Erythroblast (primary cell): ENCODE measurements around the gene NUDT3.
"Not testable (repeated sequence)": the region's sequence is repeated elsewhere in the genome, so short reads cannot be mapped to it uniquely, and the experiment has no call there.

Experiments
- DNase-seq, 2 experiments: peaks; one replicate each; lab custom pipeline; 2025; lab: John Stamatoyannopoulos, UW
- GATA1 ChIP-seq: IDR thresholded peaks from 2 replicates; pipeline ENCODE4 v1.6.1; 2011; ENCODE audit warnings: low read depth, mild to moderate bottlenecking, control low read depth, low read length, moderate library complexity
- POLR2A ChIP-seq: IDR thresholded peaks from 2 replicates; pipeline ENCODE4 v1.6.1; 2011; ENCODE audit warnings: mild to moderate bottlenecking, low read length

The NUDT3 gene

DNA sequence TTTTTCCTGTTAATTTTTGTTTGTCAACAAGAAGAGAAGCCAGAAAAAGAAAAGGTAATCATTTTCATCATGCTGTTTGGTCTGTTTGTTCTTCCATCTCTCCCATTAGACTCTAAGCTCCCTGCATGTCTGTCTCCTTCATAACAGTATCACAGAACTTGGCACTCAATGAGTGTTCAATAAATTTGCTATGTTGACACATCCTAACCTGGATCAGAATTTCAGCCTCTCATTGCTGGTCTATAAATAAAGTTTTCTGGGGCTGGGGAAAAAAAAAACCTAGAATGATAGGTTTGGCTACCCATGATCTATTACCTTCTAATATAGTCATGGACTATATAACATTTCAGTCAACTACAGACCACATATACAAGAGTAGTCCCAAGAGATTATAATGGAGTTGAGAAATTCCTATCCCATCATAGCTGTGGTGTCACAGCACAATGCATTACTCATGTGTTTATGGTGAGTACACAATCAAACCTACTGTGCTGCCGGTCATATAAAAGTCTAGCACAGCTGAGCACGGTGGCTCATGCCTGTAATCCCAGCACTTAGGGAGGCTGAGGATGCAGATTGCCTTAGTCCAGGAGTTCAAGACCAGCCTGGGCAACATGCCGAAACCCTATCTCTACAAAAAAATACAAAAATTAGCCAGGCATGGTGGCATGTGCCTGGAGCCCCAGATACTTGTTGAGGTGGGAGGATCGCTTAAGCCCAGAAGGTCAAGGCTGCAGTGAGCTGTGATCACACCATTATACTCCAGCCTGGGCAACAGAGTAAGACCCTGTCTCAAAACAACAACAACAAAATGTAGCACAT lies 5.9 kb downstream of the NUDT3 start:
- no peak for DNase-seq
- no peak for TF ChIP-seq GATA1
- TF ChIP-seq POLR2A = no peak

DNA sequence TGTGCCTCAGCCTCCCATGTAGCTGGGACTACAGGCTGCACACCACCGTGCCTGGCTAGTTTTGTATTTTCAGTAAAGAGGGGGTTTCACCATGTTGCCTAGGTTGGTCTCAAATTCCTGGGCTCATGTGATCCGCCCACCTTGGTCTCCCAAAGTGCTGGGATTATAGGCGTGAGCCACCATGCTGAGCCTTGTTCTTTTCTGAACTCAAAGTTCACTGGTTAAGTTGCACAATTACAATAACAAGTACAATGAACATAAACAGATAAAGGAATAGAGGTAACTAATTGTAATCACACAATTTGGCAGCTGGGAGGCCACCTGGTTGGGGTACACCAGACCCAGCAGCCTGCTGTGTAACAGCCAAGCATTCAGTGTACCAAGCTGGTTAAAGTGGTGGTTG lies 6.7 kb downstream of the NUDT3 start:
- no peak for DNase-seq
- no peak for TF ChIP-seq GATA1
- TF ChIP-seq POLR2A = no peak

DNA sequence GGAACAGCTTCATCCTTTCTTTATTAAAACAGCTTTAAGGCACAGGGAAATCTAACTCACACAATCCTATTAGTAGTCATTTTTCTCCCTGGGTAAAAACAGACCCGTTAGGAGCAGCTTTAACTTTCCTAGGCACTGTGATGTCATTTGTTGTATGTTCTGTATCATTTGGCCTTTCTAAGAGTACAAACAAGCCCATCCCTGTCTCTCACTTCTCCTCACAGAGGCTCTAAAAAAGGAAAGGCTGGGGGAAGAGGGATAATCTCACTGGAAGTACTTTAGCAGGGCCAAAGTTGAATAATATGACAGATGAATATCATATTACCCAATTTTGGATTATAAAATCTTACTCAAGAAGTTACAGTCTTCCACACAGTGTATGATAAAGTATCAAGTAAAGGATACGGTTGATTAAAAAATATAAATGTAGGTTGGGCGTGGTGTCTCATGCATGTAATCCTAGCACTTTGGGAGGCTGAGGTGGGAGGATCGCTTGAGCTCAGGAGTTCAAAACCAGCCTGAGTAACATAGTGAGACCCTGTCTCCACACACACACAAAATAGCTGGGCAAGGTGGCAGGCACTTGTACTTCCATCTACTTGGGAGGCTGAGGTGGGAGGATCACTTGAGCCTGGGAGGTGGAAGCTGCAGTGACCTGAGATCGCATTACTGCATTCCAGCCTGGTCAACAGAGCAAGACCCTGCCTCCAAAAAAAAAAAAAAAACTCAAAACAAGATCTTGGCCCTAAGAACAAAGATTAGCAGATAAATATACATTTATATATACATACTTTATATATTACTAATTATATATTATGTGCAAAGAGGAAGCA lies 7.9 kb downstream of the NUDT3 start:
- no peak for DNase-seq

DNA sequence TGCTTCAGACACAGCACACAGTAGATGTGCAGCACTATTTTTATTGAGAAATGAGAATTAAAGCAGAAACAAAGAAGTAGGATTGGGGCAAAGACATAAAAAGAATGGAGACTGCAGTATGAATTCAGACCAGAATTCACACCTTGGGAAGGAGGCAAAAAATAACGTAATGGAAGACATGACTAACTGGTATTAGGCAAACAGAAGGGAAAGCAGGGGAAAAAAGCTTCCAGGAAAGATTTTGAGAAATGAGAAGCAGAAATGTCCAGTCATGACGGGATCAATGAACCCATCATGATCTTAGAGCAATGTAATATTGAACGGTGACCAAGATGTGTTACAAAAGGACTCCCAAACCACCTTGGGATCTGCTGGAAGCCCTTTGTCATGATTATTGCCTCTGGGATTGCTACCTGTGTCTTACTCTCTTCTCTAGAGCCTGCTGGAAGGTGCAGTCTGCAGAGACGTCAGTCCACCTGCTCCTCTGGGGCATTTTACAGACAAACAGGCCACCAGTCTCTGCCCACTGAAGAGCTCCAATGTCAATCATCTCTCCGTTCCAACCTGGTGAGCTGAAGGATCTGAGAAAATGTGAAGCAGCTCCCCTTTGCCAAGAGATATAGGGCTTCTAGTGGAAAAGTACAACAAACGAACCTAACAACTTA lies 8.7 kb downstream of the NUDT3 start:
- TF ChIP-seq GATA1 (no peak), POLR2A (no peak)
- no peak for DNase-seq

More for the DNA sequence above, 7.9 kb downstream of the NUDT3 start:
- no peak for TF ChIP-seq GATA1
- no peak for TF ChIP-seq POLR2A

DNA sequence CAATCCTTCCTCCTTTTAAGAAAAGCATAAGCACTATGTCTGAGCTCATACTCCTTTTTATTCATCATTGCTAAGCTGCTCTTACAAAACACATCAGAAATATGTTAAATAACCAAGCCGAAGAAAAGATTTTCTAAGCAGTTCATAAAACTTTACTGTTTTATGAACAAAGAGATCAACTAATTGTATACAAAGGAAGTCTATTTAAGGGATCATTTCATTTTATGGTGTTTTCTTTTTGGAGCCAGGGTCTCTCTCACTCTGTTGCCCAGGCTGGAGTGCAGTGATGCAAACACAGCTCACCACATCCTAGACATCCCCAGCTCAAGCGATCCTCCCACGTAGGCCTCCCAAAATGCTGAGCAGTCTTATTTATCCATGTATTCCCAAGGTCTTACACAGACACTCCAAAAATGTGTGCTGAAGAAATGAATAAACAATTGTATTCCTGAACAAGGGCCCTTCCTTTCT lies 9.3 kb downstream of the NUDT3 start:
- TF ChIP-seq POLR2A (no peak), GATA1 (no peak)
- no peak for DNase-seq

DNA sequence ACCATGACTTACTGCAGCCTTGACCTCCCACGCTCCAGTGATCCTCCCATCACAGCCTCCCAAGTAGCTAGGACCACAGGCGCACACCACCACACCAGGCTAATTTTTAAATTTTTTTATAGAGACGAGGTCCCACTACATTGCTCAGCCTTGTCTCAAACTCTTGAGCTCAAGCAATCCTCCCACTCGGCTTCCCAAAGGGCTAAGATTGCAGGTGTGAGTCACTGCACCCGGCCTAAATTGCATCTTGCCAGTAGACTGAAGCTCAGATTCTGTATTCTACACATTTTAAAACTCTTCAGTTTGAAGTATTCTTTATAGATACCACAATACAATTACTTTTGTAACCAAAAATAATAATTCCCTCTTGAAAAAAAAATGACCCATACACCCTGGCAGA lies 11.4 kb downstream of the NUDT3 start:
- DNase-seq = no peak

DNA sequence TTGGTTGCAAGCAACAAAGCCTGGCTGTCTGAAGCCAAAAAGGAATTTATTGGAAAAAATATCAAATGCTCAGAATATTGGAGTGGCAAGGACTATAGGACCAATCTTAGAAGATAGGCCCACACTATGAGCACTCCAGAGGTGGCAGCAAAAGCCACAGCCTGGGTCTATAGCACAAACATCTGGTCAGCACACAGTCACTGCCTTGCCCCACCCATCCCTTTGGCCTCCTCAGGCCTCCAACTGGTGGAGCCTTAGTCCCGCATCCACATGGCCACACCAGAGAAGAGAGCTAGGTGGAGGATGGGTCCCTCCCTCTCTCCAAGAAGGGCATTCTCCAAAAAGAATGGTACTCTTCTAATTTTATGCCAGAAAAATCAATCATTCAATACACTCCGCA lies 14.0 kb downstream of the NUDT3 start:
- no peak for DNase-seq
- TF ChIP-seq POLR2A (no peak), GATA1 (no peak)

More for the DNA sequence above, 11.4 kb downstream of the NUDT3 start:
- TF ChIP-seq GATA1 = no peak
- TF ChIP-seq POLR2A = no peak

DNA sequence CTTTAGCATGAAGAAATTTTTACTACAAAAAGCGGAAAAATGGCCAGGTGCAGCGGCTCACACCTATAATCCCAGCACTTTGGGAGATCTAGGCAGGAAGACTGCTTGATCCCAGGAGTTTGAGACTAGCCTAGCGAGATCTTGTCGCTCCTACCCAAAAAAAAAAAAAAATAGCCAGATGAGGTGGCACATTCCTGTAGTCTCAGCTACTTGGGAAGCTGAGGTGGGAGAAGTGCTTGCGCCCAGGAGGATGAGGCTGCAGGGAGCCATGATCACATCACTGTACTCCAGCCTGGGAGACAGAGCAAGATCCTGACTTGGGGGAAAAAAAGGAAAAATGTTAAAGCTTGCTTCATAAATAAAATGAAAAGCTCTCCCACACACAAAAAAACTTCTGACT lies 14.5 kb downstream of the NUDT3 start:
- no peak for DNase-seq
- TF ChIP-seq GATA1 = no peak

DNA sequence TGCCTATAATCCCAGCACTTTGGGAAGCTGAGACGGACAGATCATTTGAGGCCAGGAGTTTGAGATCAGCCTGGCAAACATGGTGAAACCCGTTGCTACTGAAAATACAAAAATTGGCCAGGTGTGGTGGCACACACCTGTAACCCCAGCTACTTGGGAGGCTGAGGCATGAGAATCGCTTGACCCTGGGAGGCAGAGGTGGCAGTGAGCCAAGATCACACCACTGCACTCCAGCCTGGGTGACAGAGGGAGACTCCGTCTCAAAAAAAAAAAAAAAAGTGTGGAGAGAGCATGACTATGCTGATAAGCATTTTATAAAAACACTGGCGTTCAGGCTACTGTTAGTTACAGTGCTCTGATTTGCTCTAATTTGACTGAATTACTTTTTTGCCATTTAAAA lies 14.9 kb downstream of the NUDT3 start:
- DNase-seq = not testable (repeated sequence)

DNA sequence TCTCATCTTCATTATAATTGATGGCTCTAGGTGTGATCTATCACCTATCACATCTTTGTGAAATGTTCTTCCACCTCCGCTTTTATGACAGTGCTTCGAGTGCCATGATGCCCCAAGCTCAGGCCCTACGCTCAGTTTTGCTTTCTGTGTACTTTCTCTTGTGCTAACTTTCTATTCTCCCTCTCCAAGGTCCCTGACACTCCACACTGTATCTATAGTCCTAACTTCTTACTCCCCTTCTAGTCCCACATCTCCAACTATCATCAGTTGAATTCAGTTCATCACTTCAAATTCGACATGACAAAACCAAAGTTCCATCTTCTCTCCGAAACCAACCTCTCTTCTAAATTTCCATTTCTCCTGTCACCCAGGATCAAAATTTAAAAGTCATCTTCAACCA lies 16.6 kb downstream of the NUDT3 start:
- TF ChIP-seq GATA1 (no peak), POLR2A (no peak)
- DNase-seq = no peak

DNA sequence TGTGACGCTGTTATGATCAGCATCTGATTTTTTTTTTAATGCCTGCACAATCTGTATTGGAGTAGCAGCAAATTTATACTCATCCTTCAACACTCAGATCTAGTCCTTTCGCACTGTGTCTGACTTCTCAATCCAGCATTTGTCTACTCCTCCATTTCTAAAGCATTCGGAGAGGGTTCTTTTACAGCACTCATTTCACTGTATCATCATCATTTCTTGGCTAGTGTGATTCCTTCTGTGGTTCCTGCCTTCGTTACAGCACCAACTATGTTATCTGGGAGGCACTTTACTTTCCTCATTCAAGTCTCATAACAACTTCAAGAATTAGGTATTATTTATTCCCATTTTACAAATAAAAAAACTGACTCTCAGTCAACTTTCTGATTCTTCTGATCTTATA lies 18.0 kb downstream of the NUDT3 start:
- no peak for DNase-seq
- TF ChIP-seq GATA1 (no peak), POLR2A (no peak)

DNA sequence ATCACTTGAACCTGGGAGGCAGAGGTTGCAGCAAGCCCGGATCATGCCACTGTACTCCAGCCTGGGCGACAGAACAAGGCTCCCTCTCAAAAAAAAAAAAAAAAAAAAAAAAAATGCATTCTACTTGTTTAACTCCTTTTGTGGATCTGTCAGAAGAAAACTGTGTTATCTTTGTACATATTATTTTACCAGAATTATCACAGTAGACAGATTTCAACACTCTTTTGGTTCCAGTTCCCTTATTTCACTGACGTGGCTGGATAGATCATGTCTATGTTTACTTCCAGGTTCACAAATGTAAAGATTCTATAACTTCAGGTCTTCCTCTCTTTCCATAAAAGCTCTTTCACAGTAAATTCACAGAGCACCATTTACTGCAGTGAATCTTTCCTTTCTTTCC lies 18.4 kb downstream of the NUDT3 start:
- TF ChIP-seq POLR2A (no peak), GATA1 (no peak)
- no peak for DNase-seq

DNA sequence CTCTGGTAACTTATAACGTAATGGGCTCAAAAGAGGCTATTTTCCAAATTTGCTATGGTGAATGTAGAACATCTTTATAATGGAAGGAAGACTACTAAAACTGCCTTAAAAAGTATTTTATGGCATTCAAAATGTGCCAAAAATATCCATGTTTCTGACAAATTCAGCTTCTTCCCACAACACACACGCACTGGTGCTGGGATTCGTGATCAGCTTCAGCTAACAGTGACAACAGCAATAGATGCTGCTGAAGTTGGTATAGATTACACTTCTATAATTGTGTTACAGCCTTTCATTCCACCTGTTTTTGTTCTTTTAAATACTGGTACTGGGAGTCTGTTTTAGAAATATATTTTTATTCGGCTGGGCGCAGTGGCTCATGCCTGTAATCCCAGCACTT lies 19.0 kb downstream of the NUDT3 start:
- TF ChIP-seq GATA1 = no peak
- TF ChIP-seq POLR2A = no peak
- no peak for DNase-seq

DNA sequence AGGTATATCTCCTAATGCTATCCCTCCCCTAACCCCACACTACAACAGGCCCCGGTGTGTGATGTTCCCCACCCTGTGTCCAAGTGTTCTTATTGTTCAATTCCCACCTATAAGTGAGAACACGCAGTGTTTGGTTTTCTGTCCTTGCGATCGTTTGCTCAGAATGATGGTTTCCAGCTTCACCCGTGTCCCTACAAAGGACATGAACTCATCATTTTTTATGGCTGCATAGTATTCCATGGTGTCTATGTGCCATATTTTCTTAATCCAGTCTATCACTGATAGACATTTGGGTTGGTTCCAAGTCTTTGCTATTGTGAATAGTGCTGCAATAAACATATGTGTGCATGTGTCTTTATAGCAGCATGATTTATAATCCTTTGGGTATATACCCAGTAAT lies 20.6 kb downstream of the NUDT3 start:
- not testable (repeated sequence) for DNase-seq

DNA sequence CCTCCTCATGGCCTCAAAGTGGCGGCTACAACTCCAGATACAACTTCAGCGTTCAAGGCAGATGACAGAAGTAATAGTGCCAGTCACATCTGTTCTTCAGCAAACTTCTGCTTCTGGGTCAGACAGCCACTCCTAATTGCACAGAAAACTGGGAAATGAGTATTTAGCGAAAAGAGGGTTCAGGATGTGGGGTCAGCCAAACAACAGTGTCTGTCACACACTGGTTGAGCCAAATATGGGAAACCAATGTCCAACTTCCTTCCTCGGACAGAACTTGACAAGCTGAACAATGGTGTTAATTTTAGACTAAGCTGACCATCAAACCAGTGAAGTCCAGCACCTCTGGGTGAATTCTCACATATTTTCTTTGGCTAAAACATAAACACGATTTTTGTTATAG lies 22.1 kb downstream of the NUDT3 start:
- DNase-seq = no peak
- no peak for TF ChIP-seq POLR2A
- TF ChIP-seq GATA1 = no peak
